Stimulated activated CD8-positive, alpha-beta memory T cell treated with anti-CD3 and anti-CD28 coated beads, Interleukin-7, amount 100 ng/mL, for 1 hour (primary cell): ENCODE data around the gene LMNTD2.
A peak's percentile ranks its signal among the peaks of the same experiment; 100 is the strongest.
"Not testable (repeated sequence)": the region's sequence is repeated elsewhere in the genome, so short reads cannot be mapped to it uniquely, and the experiment has no call there.

Experiments
- DNase-seq, 2 donors: peaks; one replicate each; pipeline ENCODE4 v3.0.0-alpha.2; 2020; ENCODE audit warnings: low read depth in 2 of 2

The LMNTD2 gene

DNA sequence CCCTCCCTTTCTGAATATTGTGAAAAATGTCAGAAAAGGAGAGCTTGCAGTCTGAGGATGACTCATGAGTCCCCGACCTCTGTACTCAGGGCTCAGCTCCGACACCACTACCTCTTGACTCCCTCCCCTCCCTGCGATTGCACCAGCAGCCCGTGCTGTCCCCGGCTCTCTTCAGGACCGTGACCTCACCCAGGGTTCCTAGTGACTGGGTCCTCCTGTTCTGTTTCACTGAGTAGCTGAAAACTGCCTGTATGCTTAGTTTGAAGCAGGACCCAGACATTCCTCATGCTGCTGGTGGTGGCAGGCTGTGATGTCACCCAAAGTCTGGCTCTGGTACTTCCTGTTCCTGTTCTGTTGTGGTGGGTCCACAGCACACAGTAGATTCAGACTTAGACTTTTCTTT lies 27.4 kb upstream of the LMNTD2 start:
- DNase-seq, result peak in 1 of 2 donors; percentile 44

DNA sequence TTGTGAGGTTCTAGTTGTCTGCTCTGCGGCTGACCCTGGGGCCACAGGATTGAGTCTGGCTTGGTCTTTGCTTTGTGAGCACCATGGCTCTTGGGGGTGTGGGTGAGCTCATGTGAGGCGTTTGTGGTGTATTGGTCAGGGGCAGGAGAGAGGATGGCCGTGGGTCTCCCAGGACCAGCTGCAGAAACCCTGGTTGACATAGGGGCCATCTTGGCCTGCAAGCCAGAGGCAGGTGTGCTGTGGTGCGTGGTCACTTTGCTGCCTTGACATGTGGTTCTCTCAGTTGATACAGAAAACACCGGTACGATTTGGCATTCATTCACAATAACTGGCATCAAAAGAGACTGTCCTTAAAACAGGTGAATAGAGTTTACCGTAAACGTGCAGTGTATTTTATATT lies 27.0 kb upstream of the LMNTD2 start:
- no peak for DNase-seq

DNA sequence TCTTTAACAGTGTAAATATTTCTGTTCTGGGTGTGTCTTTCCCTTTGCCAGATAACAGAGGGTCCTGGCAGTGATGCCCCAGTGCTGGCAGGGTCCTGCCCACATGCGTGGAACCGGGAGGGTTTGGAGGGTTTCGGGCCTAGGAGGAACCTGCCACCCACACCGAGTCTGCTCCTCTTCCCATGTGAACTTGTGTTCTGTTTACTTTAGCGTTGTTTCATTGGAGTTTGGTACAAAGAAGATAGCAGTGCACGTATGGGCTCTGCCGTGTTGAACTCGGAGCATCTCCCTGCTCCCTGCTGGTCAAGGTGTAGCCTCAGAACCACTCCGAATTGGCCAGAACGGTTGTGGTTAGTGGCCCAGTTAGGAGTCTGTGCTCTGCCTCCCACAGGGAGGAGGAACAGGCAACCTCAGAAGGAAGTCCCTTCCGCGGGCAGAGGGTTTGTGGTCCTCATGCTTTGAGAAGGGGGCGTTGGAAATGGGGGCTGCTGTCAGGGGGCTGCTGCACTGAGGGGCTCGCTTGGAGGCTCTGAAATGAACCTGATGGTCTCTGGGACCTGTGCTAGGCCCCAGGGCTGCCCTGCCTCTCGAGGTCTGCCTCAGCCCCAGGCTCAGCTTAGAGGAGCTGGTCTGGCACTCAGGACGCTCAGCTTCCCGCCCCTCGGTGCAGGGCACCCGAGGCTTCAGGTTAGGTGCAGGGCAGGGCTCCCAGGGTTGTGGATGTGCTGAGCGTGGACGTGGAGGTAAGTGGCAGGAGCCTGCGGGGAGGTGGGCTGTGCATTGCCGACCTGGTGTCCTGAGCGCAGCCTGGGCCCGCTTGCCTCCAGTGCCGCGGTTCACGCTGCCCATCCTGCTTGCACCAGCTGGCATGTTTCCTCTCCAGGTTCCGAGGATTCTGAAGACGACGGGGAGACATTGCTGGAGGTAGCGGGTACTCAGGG lies 26.1 kb upstream of the LMNTD2 start:
- no peak for DNase-seq

DNA sequence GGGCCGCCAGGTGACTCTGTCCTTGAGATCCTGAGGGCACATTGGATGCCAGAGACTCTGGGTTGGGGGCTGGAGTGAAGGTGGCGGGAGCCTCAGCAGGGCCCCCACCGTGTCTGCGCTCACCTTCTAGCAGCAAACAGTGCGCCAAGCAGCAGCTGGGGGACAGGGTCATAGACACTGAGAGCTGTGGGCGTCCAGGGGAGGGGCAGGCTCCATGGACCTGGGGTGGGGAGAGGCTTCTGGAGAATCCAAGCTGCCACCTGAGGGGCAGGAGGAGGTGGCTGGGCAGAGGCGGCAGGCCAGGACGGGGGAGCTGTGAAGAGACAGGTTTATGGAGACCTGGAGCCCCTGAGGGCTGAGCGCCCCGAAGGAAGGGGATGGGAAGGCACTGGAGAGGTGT lies 23.7 kb upstream of the LMNTD2 start:
- DNase-seq, result no peak

DNA sequence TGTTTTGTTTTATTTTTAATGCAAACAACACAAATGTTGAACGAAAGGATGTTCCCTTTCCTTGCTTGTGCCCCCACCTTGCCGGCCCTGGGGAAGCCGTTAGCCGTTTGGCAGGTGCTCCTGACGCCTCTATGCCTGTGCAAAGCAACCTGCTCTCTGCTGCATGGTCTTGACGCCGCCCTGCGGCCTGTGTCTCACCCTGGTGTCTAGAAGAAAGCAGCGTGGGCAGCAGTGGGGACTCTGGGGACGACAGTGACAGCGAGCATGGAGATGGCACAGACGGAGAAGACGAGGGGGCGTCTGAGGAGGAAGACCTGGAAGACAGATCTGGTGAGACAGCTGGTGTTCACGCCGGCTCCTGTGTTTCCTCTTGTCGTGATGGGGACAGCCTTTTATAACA lies 21.2 kb upstream of the LMNTD2 start:
- DNase-seq, result no peak

DNA sequence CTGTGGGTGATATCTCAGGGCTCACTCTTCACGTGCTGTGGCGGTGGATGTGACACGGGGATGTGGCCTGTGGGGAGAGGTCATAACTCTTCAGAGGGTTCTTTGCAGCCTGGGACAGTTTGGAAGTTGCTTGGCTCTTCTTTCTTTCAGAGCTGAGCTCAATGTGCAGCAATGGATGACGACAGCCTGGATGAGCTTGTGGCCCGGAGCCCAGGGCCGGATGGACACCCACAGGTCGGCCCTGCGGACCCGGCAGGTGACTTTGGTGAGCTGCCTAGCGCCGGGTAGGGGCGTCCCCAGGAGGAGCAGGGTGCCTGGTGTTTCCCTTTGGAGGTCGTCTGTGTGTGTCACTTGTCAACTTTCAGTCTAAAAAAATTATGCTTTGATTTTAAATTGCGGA lies 20.8 kb upstream of the LMNTD2 start:
- DNase-seq, result no peak

DNA sequence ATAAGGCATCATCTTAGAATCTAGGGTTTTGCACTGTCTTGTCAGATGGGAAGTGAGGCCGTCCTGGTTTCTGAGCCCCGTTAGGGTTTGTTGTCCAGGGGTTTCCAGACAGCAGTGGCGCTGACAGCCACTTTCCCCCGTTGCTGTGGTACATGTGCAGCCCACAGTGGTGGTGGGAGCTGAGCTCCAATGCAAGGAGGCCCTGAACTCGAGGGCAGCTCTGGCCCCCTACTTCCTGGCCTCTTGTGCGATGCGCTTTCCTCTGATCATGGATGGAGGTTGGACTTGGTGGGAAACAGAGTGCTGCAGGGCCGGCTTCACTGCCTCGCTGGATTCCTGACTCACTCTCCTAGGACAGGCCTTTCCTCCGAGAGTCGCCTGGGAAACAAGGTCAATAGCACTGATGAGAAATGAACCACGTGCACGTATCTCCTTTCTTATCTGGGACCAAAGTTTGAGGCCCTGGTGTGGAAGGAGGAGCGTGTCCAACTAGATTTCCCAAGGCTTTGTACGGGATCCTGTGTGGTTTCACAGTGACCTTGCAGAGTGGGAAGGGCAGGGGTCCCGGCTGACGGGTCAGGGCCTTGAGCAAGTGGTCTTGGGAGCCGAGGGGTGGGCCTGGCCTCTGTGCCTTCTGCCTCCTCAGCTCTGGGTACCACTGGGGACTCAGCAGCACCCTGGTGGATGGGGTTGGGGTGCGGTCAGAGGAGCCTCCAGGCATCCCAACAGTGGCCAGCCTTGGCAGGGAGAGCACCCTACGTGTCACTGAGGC lies 19.5 kb upstream of the LMNTD2 start:
- DNase-seq, result no peak

DNA sequence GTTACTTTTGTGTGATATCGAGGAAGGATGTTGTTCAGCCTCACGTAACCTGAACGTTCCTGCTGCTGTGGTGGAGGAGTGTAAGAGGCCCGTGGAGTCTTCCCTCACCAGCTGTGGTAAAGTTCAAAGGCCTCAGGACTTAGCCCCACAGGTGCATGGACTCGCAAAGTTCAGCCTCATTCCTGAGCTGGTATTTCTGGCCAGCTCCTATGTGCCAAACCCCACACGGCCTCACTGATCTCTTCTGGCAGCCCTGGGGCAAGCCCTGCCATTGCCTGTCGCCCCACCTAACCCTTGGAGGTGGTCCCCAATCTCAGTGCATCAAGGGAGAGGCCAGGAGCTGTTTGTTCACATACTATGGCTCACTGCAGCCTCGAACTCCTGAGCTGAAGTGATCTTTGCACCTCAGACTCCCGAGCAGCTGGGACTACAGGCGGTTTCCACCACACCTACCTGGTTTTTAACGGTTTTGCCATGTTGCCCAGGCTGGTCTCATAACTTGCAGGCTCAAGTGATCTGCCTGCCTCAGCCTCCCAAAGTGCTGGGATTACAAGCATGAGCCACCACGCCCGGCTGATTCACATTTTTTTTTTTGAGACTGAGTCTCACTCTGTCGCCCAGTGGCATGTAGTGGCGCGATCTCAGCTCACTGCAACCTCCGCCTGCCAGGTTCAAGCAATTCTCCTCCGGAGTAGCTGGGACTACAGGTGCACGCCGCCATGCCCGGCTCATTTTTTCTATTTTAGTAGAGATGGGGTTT lies 17.9 kb upstream of the LMNTD2 start:
- DNase-seq, result no peak

DNA sequence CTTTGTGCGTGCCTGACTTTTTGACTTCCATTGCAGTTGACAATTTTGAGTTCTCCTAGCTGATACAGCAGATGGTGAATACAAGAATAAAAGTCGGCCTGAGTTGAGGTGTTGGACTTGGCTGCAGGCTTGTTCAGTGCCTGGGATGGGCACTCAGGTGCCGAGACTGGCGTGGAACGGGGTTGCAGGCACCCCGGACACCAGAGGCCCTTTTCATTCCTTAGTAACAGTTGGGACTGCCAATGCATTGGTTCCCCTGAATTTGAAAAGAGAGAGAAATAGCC lies 17.0 kb upstream of the LMNTD2 start:
- DNase-seq, result no peak

DNA sequence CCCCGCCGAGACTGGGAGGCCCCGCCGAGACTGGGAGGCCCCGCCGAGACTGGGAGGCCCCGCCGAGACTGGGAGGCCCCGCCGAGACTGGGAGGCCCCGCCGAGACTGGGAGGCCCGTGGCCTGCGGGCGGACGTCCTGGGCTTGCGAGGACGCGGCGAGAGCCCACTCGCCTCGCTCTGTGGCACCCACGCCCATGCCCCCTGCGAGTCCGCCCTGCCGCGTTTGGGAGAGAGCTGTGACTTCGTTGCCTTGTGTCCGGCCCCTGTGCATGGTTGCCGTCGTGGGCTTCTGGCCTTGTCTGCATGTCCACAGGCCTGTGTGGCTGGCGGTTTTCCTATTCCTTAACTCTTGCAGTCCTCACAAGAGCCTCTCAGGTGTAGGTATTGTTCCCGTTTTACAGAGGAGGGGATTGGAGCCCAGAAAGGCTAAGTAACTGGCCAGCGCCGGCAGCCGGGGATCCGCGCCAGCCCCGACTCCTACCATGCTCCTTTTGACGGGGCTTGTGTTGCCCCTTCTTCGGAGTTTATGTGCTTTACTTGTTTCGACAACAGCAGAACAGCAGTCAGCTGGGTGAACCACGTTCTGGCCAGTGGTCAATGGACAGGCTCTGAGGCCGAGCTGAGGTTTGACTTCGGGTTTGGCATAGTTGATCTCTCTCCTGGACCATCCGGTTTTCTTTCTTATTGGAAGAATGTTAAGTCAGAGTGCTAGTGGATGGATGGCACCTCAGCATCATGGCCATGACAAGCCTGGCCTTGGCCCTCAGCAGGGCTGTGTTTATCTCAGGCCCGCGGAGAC lies 16.5 kb upstream of the LMNTD2 start:
- no peak for DNase-seq

DNA sequence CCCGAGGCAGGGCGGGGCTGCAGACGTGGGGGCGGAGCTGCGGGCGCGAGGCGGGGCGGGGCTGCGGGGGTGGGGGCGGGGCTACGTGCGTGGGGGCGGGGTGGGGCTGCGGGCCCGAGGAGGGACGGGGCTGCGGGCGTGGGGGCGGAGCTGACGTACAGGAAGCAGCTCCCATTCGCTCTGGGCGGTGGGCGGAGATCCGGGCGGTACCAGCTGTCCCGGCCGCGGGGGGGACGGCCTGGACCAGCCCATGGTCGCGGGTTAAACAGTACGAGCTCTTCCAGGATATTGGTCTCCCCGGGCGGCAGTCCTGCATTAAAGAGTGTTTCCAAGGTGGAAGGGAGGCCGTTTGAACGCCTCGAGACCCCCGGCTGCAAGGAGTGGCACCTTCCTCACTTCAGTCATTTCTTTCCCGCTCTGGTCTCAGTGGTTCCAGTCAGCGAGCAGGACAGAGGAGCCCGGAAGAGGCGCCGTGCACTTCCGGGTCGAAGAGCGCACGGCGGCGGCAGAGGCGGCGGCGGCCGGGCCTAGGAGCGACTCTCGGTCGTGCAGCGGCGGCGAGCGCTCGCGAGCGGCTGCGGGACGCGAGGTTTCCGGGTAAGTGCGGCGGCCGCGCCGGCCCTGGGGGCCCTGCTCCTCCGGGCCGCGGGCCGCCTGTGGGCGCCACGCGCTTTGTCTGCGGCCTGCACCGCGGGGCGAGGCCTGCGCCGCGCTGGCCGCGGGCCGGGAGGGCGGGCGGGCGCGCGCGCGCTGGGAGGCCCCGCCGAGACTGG lies 15.6 kb upstream of the LMNTD2 start, which contains the start of gene PHRF1:
Gene PHRF1 (plus strand): TSS at position 475 of the 773 bp plus-strand sequence. CDS start 5,043 bp downstream, outside the sequence.
- DNase-seq, result peak; percentile 86 to 93

DNA sequence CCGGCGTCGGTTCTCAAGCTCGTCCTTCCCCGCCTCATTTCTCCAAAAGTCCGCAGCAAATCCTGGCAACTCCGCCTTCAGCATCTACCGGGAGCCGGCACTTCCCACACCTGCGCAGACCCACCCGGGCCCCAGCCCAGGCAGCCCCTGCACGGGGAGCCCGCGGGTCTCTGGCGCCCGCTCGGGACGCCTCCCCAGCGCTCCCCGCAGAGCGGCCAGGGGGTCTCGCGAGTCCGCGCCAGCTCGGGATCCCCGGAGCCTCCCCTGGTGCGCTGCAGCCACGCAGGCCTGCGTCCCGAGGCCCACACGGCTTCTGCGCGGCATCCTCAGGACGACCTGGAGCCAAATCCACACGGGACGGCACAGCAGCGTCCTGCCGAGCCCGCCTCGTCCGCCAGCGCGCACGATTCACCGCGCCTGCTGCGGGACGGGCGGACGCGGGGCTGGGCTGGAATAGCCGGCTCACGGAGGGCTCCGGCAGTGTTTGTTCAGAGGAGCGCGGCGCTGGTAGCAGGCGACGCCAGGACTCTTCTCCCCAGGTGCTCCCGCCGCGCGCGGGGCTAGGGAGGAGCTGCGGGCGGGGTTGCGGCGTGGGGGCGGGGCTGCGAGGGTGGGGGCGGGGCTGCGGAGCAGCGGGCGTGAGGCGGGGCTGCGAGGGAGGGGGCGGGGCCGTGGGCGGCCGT lies 14.9 kb upstream of the LMNTD2 start:
- DNase-seq, result no peak

DNA sequence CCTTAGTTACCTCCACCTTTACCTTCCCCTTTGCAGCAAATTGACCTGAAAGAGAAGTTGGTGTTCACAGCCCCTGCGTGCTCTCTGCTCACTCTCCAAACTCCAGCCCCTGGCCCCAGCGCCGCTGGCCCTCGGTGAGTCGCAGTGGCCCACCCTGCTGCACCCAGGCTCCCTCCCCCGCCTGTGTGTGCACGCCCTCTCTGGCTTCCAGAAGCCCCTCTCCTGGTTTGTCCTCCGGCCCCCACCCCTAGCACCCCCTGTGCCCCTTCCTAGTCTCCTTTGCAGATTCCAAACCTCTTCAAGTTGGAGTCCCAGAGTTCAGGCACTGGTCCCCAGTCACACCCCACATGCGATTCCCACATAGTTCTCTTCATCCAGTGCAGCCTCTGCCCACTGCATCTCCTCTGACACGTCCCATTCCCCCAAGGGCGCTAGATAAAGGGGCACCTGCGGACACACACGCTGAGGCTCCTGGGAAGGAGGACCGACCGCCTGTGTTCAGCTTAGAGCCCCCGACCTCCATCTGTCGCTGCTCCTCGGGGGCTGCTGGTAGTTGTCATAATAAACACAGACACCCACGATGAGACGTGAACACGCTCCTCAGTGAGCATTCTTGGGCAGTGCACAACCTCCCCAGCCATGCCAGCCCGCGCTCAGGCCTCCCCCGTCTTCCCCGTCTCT lies 14.2 kb upstream of the LMNTD2 start:
- DNase-seq, result no peak

DNA sequence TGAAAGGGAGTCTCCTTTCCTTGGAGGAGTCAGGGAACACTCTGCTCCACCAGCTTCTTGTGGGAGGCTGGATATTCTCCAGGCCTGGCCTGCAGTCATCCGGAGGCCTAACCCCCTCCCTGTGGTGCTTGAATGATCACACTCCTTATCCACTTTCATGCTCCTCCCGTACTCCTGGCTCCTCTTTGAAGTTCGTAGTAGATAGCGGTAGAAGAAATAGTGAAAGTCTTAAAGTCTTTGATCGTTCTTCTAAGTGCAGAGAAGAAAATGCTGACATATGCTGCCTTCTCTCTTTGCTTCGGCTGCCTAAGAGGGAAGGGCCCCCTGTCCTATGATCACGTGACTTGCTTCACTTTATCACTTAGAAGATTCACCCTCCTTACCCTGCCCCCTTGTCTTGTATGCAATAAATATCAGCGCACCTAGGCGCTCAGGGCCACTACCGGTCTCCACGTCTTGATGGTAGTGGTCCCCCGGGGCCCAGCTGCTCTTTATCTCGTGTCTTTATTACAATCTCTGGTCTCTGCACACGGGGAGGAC lies 13.6 kb upstream of the LMNTD2 start:
- DNase-seq, result not testable (repeated sequence)

DNA sequence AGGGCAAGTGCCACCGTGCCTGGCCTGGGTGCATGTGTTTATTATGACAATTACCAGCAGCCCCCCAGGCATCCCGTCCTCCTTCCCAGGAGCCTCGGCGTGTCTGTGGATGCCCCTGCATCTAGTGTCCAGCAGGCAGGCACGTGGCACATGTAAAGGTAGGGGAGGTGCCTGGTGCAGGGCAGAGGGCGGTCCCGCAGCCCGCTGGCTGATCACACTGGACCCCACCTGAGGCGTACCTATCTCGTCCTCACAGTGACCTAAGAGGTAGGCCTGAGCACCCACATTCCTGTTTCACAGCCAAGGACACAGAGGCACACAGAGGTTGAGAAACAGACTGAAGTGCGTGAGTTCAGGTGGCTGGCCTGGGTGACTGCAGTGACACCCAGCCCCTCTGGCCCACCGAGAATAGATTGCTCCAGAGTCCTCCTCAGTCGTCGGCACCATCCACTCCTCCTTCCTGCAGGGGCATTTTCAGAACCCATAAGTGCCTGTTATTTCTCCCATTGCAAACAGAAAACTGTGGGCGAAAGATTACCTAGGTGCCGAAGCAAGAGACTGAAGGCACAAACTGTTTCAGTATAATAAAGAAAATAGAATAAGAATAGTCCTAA lies 12.7 kb upstream of the LMNTD2 start:
- no peak for DNase-seq

DNA sequence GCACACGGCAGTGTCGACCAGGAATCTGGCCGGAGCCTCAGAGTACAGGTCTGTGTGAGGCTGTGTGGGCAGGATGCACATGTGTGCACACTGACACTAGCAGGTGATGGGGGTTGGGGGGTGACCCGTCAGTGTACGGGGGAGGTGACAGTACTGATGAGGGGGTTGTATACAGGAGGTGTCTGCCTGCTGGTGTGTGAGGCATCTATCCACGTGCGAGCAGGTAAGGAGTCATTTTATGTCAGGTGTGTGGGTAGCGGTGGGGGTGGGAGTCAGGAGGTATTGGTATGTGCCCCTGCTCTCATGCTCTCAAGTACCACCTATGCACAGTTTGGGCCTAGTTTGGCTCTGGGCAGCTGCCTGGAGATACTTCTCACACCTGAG lies 11.3 kb upstream of the LMNTD2 start:
- no peak for DNase-seq

DNA sequence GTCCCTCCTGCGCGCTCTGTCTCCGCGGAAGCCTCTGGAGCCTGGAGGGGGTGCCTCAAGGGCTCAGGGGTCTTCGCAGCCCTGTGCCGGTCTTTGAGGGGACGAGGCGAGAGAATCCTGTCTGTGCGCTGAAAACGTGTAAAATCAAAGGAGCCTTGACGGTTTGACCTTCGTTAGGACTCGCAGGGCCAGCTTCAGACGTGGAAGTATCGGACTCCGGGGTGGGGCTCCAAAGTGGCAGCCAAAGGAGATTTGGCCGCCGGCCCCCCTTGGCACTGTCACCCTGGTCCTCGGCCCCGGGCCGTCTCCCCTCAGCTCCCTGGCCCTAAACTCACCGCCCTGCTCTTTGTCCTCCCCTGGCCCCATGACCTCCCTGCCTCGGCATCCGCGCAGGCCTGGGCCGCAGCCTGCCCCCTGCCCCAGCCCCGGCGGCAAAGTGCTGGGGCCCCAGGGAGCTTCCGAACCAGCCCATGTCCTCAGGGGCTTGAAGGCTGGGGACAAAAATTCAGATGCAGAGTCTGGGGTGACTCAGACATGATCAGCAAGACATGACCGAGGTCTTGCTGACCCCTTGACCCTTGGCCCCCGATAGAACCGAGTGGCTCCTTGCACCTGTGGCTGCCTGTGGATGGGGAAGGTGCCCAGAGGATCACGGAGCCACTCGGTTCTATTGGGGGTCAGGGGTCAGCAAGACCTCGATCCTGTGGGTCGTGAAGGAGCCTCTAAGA lies 8.8 kb upstream of the LMNTD2 start:
- DNase-seq, result no peak
